ENCODE data around the gene GABARAP. TPM values are rescaled to one million over a fixed set of nuclear protein-coding genes. Genes with fewer than 3 reads are reported as not detected.

GABARAP gene
- total and polyA plus RNA-seq, 2 of the 8 experiments (the other 6 are each of a cell fraction or from before 2014, with no cell fraction given) = 252 to 581 TPM

- H3K4me3 ChIP-seq (ENCODE audit: extremely low read depth in 1 of 4, insufficient read depth in 2 of 4, low read depth in 3 of 4, low read length in 4 of 4) = no peak overlapping the region
- no peak for FAIRE-seq
- no peak overlapping the region for H2AK5ac ChIP-seq (ENCODE audit: low read depth, low read length)
- no peak overlapping the region for H3K14ac ChIP-seq (ENCODE audit: insufficient read length)
- no peaks in the 10 kb centered on the region for H3K9me3 ChIP-seq (ENCODE audit: insufficient read depth in 2 of 2, low read depth in 1 of 2, low read length in 1 of 2)
- H4K8ac ChIP-seq (ENCODE audit: extremely low read depth, insufficient read depth, low read length) = no peak overlapping the region; the same call in 1 of the 2 replicates
- H3K36me3 ChIP-seq (ENCODE audit: control insufficient read depth in 2 of 4, insufficient read depth in 4 of 4, low read length in 3 of 4) = peaks cover 0 to 6% (median 3%) of the 10 kb centered on the region in 4 experiments; a peak in 3 of 8 replicates
- H2BK20ac ChIP-seq (ENCODE audit: low read length) = no peak overlapping the region
- no peak overlapping the region for H3K4ac ChIP-seq (replicated peaks; ENCODE audit: insufficient read length, low read depth, low read length)
- peaks cover 0 to 15% (median 12%) of the 10 kb centered on the region in 4 experiments; a peak in 6 of 7 replicates for H3K4me1 ChIP-seq (replicated peaks in 1 of 4; ENCODE audit: control insufficient read depth in 3 of 4, insufficient read depth in 4 of 4, low read length in 3 of 4)
- H3K4me2 ChIP-seq (ENCODE audit: insufficient read depth in 1 of 2, low read depth in 2 of 2, low read length in 2 of 2) = no peak overlapping the region
- no peaks in the 10 kb centered on the region for H3K79me1 ChIP-seq (ENCODE audit: low read depth, low read length)
- no peak overlapping the region for H3K27ac ChIP-seq (ENCODE audit: low read depth, low read length)
- H2AFZ ChIP-seq (ENCODE audit: low read length) = no peak overlapping the region
- no peak overlapping the region for H3K9ac ChIP-seq (replicated peaks in 1 of 4; ENCODE audit: extremely low read depth in 1 of 4, low read depth in 3 of 4, low read length in 3 of 4)
- no peak overlapping the region for H2BK15ac ChIP-seq (ENCODE audit: low read length)
- CTCF ChIA-PET (ENCODE audit: partially characterized antibody) = interaction anchor here (0.7 to 3.7 kb wide), 5 partner anchors 11 to 107 kb away, joined by 3 to 17 read pairs (median 3); partner anchors contain the start of gene ACAP1
- H4K20me1 ChIP-seq (replicated peaks in 1 of 2; ENCODE audit: control insufficient read depth in 1 of 2, insufficient read depth in 2 of 2, low read length in 2 of 2) = peaks cover 0 to 7% of the 10 kb centered on the region in 2 experiments
- no peak overlapping the region for H2BK5ac ChIP-seq (ENCODE audit: low read depth, low read length)
- TF ChIP-seq POLR2AphosphoS5 (IDR thresholded peaks at IDR 0.05; ENCODE audit: low read depth, low read length) (no peak), SIN3A (conservative IDR thresholded peaks at IDR 0.05 in 1 of 2, IDR thresholded peaks at IDR 0.05 in 1 of 2; ENCODE audit: low read depth in 1 of 2, low read length in 2 of 2) (no peak), RAD21 (IDR thresholded peaks at IDR 0.05 in 1 of 2, conservative IDR thresholded peaks at IDR 0.05 in 1 of 2; ENCODE audit: low read depth in 2 of 2, low read length in 2 of 2) (no peak), POU5F1 (IDR thresholded peaks at IDR 0.05; ENCODE audit: low read depth, low read length) (no peak)
- H3K79me2 ChIP-seq (ENCODE audit: control insufficient read depth in 1 of 2, insufficient read depth in 2 of 2, low read length in 2 of 2) = no peaks in the 10 kb centered on the region
- H4K91ac ChIP-seq (replicated peaks; ENCODE audit: insufficient read length, low read length) = no peak overlapping the region
- H2BK120ac ChIP-seq (replicated peaks; ENCODE audit: low read depth, low read length) = no peak overlapping the region
- H3K23ac ChIP-seq (ENCODE audit: insufficient read length) = no peak overlapping the region
- no peak overlapping the region for H3K56ac ChIP-seq (replicated peaks; ENCODE audit: insufficient read length, low read depth, low read length)
- H3K18ac ChIP-seq (ENCODE audit: extremely low read depth, low read length) = no peak overlapping the region
- no peak for DNase-seq (ENCODE audit: low read depth in 1 of 2, low spot score in 2 of 2)
- H4K5ac ChIP-seq (ENCODE audit: insufficient read length, low read depth, low read length) = no peak overlapping the region
- H3K23me2 ChIP-seq (ENCODE audit: low read depth, low read length) = peaks cover 11% of the 10 kb centered on the region
- POLR2A ChIA-PET (ENCODE audit: partially characterized antibody) = interaction anchor here (0.8 to 4.0 kb wide), 13 partner anchors 8 to 132 kb away, joined by 3 to 22 read pairs (median 7); partner anchors contain the start of genes ACAP1, DVL2 and GPS2
- H3K27me3 ChIP-seq (replicated peaks in 1 of 4; ENCODE audit: control insufficient read depth in 3 of 4, extremely low read depth in 1 of 4, insufficient read depth in 3 of 4, low read length in 3 of 4) = peaks cover 0 to 13% (median 7%) of the 10 kb centered on the region in 4 experiments; a peak in 6 of 7 replicates
- 92% methylated on average over 14 of the region's 16 CpGs; no CpG with 5 or more reads in 1 of the 2 experiments for WGBS, 2 experiments (ENCODE audit: extremely low coverage in 1 of 2, insufficient coverage in 1 of 2, insufficient read length in 1 of 2, insufficient replicate concordance in 2 of 2, low coverage in 1 of 2, low lambda C conversion rate in 2 of 2, missing lambda C conversion rate in 1 of 2)
- H2BK12ac ChIP-seq (ENCODE audit: low read depth, low read length) = no peak overlapping the region
These were observed 42.7 kb upstream of the GABARAP start for GRCh38 chr17:7284911-7285310.
